NCI-H2196 (cell line): ENCODE measurements around the gene KIF18B.

Source experiments
- DNase-seq: peaks from one replicate; lab custom pipeline; 2025; ENCODE audit not compliant: unreplicated experiment; lab: John Stamatoyannopoulos, UW

KIF18B gene

GRCh38 chr17:44884941-44885340, 62.6 kb downstream of the KIF18B start:
- DNase-seq = no peak

DNA sequence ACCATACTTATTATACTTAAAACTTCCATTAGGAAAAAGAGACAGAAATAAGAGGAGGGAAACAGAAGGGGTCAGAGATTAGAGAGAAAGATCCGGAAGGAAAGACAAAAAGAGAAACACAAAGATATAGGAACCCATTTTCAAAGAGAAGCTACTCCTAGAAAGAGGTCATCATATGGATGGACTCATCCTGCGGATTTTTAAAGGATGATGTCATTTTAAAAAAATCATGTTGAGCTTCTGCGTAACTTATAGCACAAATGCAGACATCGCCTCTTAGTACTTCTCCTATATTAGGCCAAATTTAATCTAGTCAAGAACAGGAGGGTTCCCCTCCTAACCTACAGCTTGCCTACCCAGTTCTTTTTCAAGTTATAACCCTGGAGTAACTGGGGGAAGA, 66.4 kb downstream of the KIF18B start:
- no peak for DNase-seq

DNA sequence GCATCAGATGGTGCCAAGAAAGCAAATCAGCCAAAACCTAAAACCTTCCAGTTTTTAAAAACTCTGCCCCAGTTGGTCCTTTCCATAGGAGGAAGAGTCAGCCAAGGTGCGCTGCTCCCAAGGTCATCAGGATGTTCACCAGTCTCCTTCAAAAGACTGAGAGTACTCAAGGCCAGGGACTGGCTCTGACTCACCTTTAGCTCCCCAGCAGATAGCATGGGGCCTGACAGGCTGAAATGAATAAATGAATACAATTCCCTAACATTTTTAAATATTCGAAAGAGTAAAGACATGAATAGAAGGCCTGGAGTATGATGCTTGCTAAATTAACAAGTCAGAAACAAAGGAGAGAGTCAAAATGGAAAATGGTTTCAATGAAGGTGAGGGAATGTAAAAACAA, 67.5 kb downstream of the KIF18B start:
- DNase-seq = no peak

DNA sequence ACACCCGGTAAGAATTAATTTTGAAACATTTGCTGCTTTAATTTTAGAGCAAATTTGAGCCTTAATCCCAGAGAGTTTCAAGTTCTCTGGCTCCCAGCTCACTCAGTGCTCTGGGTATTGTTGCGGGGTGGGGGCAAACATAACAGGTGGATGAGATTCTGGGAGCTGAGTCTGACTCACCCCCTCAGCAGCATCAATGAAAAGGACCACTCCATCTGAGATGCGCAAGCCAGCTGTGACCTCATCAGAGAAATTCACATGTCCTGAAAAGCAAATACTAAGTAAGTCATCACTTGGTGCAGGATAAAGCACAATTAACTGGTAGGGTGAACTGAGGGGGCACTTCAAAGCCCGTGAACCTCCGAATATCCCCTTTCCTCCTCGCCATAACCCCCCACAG, 68.2 kb downstream of the KIF18B start:
- DNase-seq = no peak

DNA sequence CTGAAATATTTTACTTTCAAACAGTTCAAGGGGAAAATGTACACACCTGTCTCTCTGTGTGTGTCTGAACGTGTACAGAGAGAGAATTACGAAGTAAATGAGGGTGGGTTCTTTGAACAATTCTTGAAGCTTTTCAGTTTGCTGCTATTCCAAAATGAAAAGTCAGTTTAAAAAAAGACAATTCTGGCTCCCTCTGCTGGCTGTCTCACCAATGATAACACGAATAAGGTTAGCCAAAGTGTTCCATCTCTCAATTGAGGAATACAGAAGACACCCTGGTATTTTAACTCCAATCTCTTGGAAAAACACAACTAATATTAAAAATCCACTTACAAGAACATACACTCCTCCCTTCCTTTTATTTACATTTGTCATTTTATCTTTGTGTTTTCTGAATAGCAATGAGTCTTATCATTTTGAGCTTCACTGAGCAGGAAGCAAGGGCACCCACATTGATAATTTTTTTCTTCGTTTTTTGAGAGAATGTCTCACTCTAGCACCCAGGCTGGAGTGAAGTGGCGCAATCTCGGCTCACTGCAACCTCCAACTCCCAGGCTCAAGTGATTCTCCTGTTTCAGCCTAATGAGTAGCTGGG, 68.8 kb downstream of the KIF18B start:
- DNase-seq = peak; percentile 55

- no peak for DNase-seq
Observed at GRCh38 chr17:44877121-44877520, 70.5 kb downstream of the KIF18B start.

DNA sequence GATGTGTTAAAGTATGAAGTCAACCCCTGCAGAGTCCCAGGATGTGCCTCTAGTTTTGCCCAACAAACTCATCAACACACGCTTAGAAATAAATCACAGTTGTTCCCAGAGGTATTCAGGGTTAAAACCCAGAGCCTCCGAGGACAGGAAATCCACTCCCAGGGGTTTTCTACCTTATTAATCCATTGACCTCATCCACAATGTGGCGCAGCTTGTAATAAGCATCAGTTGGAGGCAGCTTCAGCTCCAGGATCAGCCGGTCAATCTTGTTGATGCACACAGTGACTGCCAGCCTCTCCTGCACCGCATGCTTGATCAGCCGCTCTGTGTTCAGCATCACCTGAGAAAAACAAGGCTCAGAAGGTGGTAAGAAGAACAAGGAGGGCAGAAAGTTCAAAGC, 71.8 kb downstream of the KIF18B start:
- DNase-seq = no peak
